ENCODE measurements around the gene FAM180A.
"Not testable (repeated sequence)": the region's sequence is repeated elsewhere in the genome, so short reads cannot be mapped to it uniquely, and the experiment has no call there.

FAM180A gene

GRCh38 chr7:135759532-135759931 is 10.9 kb upstream of the FAM180A start:
- Mint-ChIP-seq H3K4me1 (no peaks in the 10 kb centered on the region), H3K36me3 (no peaks in the 10 kb centered on the region), H3K27me3 (peaks cover 39% of the 10 kb centered on the region), H3K4me3 (no peak overlapping the region), H3K9me3 (no peaks in the 10 kb centered on the region), H3K27ac (no peak overlapping the region)
- ATAC-seq = no peak

- no peaks in the 10 kb centered on the region for H3K36me3 Mint-ChIP-seq
- no peak overlapping the region for H3K4me3 Mint-ChIP-seq
- H3K27me3 Mint-ChIP-seq = peaks cover 32% of the 10 kb centered on the region
- H3K4me1 Mint-ChIP-seq = no peaks in the 10 kb centered on the region
- H3K9me3 Mint-ChIP-seq = no peaks in the 10 kb centered on the region
- no peak overlapping the region for H3K27ac Mint-ChIP-seq
- ATAC-seq = no peak
Measured at GRCh38 chr7:135758531-135758932, 9.9 kb upstream of the FAM180A start.

- Mint-ChIP-seq H3K36me3 (no peaks in the 10 kb centered on the region), H3K4me3 (no peak overlapping the region), H3K4me1 (no peaks in the 10 kb centered on the region), H3K27me3 (peaks cover 28% of the 10 kb centered on the region), H3K9me3 (no peaks in the 10 kb centered on the region), H3K27ac (no peak overlapping the region)
- no peak for ATAC-seq
Measured at GRCh38 chr7:135757719-135758411, 9.3 kb upstream of the FAM180A start.

GRCh38 chr7:135756191-135756590 is 7.6 kb upstream of the FAM180A start:
- no peak overlapping the region for H3K27ac Mint-ChIP-seq
- no peaks in the 10 kb centered on the region for H3K9me3 Mint-ChIP-seq
- no peak for ATAC-seq
- peaks cover 22% of the 10 kb centered on the region for H3K27me3 Mint-ChIP-seq
- no peak overlapping the region for H3K4me3 Mint-ChIP-seq
- H3K36me3 Mint-ChIP-seq = no peaks in the 10 kb centered on the region
- H3K4me1 Mint-ChIP-seq = no peaks in the 10 kb centered on the region

- Mint-ChIP-seq H3K4me1 (no peaks in the 10 kb centered on the region), H3K4me3 (no peak overlapping the region), H3K9me3 (no peaks in the 10 kb centered on the region), H3K36me3 (no peaks in the 10 kb centered on the region), H3K27ac (no peak overlapping the region), H3K27me3 (peaks cover 19% of the 10 kb centered on the region)
- ATAC-seq = no peak
Measured at GRCh38 chr7:135755351-135755753, 6.7 kb upstream of the FAM180A start.

- Mint-ChIP-seq H3K4me1 (no peaks in the 10 kb centered on the region), H3K27me3 (peaks cover 13% of the 10 kb centered on the region), H3K4me3 (no peak overlapping the region), H3K36me3 (no peaks in the 10 kb centered on the region), H3K9me3 (no peaks in the 10 kb centered on the region), H3K27ac (no peak overlapping the region)
- no peak for ATAC-seq
Measured at GRCh38 chr7:135753616-135754413, 5.2 kb upstream of the FAM180A start.

- no peaks in the 10 kb centered on the region for H3K9me3 Mint-ChIP-seq
- no peaks in the 10 kb centered on the region for H3K36me3 Mint-ChIP-seq
- ATAC-seq = no peak
- peaks cover 17% of the 10 kb centered on the region for H3K27me3 Mint-ChIP-seq
- H3K4me3 Mint-ChIP-seq = no peak overlapping the region
- H3K4me1 Mint-ChIP-seq = no peaks in the 10 kb centered on the region
- H3K27ac Mint-ChIP-seq = no peak overlapping the region
Measured at GRCh38 chr7:135747366-135747765, 1.2 kb downstream of the FAM180A start.

- Mint-ChIP-seq H3K4me3 (no peak overlapping the region), H3K4me1 (no peaks in the 10 kb centered on the region), H3K27ac (no peak overlapping the region), H3K9me3 (no peaks in the 10 kb centered on the region), H3K36me3 (no peaks in the 10 kb centered on the region), H3K27me3 (peaks cover 30% of the 10 kb centered on the region)
- no peak for ATAC-seq
Measured at GRCh38 chr7:135745703-135746312, 2.8 kb downstream of the FAM180A start.

GRCh38 chr7:135744938-135745702 is 3.5 kb downstream of the FAM180A start:
- H3K27ac Mint-ChIP-seq = no peak overlapping the region
- H3K36me3 Mint-ChIP-seq = no peaks in the 10 kb centered on the region
- H3K9me3 Mint-ChIP-seq = no peaks in the 10 kb centered on the region
- no peak overlapping the region for H3K4me3 Mint-ChIP-seq
- ATAC-seq = no peak
- H3K4me1 Mint-ChIP-seq = no peaks in the 10 kb centered on the region
- peaks cover 30% of the 10 kb centered on the region for H3K27me3 Mint-ChIP-seq

- H3K9me3 Mint-ChIP-seq = no peaks in the 10 kb centered on the region
- H3K36me3 Mint-ChIP-seq = no peaks in the 10 kb centered on the region
- peaks cover 30% of the 10 kb centered on the region for H3K27me3 Mint-ChIP-seq
- no peaks in the 10 kb centered on the region for H3K4me1 Mint-ChIP-seq
- no peak overlapping the region for H3K27ac Mint-ChIP-seq
- ATAC-seq = no peak
- no peak overlapping the region for H3K4me3 Mint-ChIP-seq
Measured at GRCh38 chr7:135743907-135744731, 4.5 kb downstream of the FAM180A start.

GRCh38 chr7:135742371-135742770 is 6.2 kb downstream of the FAM180A start:
- H3K4me1 Mint-ChIP-seq = no peaks in the 10 kb centered on the region
- no peaks in the 10 kb centered on the region for H3K9me3 Mint-ChIP-seq
- H3K36me3 Mint-ChIP-seq = no peaks in the 10 kb centered on the region
- H3K27ac Mint-ChIP-seq = no peak overlapping the region
- ATAC-seq = no peak
- peaks cover 46% of the 10 kb centered on the region for H3K27me3 Mint-ChIP-seq
- no peak overlapping the region for H3K4me3 Mint-ChIP-seq

- H3K27me3 Mint-ChIP-seq = peaks cover 48% of the 10 kb centered on the region
- H3K4me3 Mint-ChIP-seq = no peak overlapping the region
- H3K9me3 Mint-ChIP-seq = no peaks in the 10 kb centered on the region
- H3K36me3 Mint-ChIP-seq = no peaks in the 10 kb centered on the region
- H3K4me1 Mint-ChIP-seq = no peaks in the 10 kb centered on the region
- no peak for ATAC-seq
- H3K27ac Mint-ChIP-seq = no peak overlapping the region
Measured at GRCh38 chr7:135741905-135742304, 6.7 kb downstream of the FAM180A start.

GRCh38 chr7:135740889-135741288 is 7.7 kb downstream of the FAM180A start:
- Mint-ChIP-seq H3K36me3 (no peaks in the 10 kb centered on the region), H3K27ac (no peak overlapping the region), H3K27me3 (peaks cover 57% of the 10 kb centered on the region), H3K9me3 (no peaks in the 10 kb centered on the region), H3K4me1 (no peaks in the 10 kb centered on the region), H3K4me3 (no peak overlapping the region)
- no peak for ATAC-seq

GRCh38 chr7:135737306-135737647 is 11.3 kb downstream of the FAM180A start:
- not testable (repeated sequence) for H3K4me3 Mint-ChIP-seq, H3K4me1 Mint-ChIP-seq, ATAC-seq, H3K36me3 Mint-ChIP-seq, H3K9me3 Mint-ChIP-seq, H3K27ac Mint-ChIP-seq
- peaks cover 60% of the 10 kb centered on the region for H3K27me3 Mint-ChIP-seq
